RWPE2 (cell line): ENCODE data around the gene NEK6.

ENCODE experiments used
- ATAC-seq: fragments of 200-7000 bp; cut with Tn5 transposase; 3 replicates; pipeline ENCODE4 v1.9.1; 2021; ENCODE audit warnings: low read depth
- DNase-seq: peaks from one replicate; pipeline ENCODE4 v3.0.0-alpha.2; 2020; ENCODE audit warnings: low spot score
- H3K27ac ChIP-seq: fragments of 450-650 bp; 2 replicates; pipeline ENCODE4 v1.5.1; 2017; ENCODE audit warnings: mild to moderate bottlenecking; ENCODE audit not compliant: poor library complexity, severe bottlenecking
- H3K27me3 ChIP-seq: fragments of 250-450 bp; sonication (Bioruptor Pico); 2 replicates; pipeline ENCODE4 v1.5.1; 2021; ENCODE audit warnings: mild to moderate bottlenecking, moderate library complexity; ENCODE audit not compliant: insufficient read depth, poor library complexity, severe bottlenecking
- H3K36me3 ChIP-seq: fragments of 250-450 bp; sonication (Bioruptor Pico); 2 replicates; pipeline ENCODE4 v1.5.1; 2020; ENCODE audit warnings: low read depth, mild to moderate bottlenecking, moderate library complexity
- H3K4me1 ChIP-seq: fragments of 250-450 bp; sonication (Bioruptor Pico); 2 replicates; pipeline ENCODE4 v1.5.1; 2021; ENCODE audit warnings: mild to moderate bottlenecking, moderate library complexity; ENCODE audit not compliant: insufficient read depth, poor library complexity, severe bottlenecking
- H3K4me3 ChIP-seq: fragments of 250-450 bp; sonication (Bioruptor Pico); 2 replicates; pipeline ENCODE4 v1.5.1; 2021; ENCODE audit warnings: mild to moderate bottlenecking, moderate library complexity; ENCODE audit not compliant: severe bottlenecking
- H3K9me3 ChIP-seq: fragments of 250-450 bp; sonication (Bioruptor Pico); 2 replicates; pipeline ENCODE4 v1.5.1; 2021; ENCODE audit warnings: mild to moderate bottlenecking, moderate library complexity; ENCODE audit not compliant: severe bottlenecking
- CTCF ChIP-seq: fragments of 450-650 bp; IDR thresholded peaks from one replicate; pipeline ENCODE4 v1.5.1; 2017; ENCODE audit warnings: mild to moderate bottlenecking, moderate library complexity; ENCODE audit not compliant: poor library complexity, severe bottlenecking

NEK6 gene

GRCh38 chr9:124399968-124400940 lies 142.5 kb downstream of the NEK6 start:
- Histone ChIP-seq H3K4me1 (peaks cover 6% of the 10 kb centered on the region), H3K9me3 (no peaks in the 10 kb centered on the region), H3K36me3 (peaks cover 75% of the 10 kb centered on the region), H3K27ac (no peak overlapping the region), H3K4me3 (no peak overlapping the region), H3K27me3 (no peaks in the 10 kb centered on the region)
- DNase-seq (no peak), ATAC-seq (peak; percentile 53)
- no peak for TF ChIP-seq CTCF
